ENCODE results near the gene POU6F2.

DNA sequence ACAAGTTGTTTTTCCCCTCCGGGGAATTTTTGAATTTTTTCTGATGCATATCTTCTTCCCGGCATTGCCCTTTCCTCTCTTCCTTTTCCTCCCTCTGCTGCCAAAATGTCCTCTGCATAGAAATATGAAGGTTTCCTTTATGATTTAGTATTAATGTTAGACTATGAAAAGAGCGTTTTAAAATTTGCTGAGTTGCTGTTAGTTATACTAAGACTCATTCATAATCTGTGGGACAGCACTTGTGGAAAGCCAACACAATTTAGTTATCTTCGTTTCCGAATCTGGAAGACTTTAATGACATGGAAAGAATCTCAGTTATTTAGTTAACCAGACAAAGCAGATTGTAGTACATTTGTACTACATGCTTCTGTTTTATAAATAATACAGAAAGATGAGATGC, 25.0 kb downstream of the POU6F2 start:
- TF ChIP-seq, protein P1, sequence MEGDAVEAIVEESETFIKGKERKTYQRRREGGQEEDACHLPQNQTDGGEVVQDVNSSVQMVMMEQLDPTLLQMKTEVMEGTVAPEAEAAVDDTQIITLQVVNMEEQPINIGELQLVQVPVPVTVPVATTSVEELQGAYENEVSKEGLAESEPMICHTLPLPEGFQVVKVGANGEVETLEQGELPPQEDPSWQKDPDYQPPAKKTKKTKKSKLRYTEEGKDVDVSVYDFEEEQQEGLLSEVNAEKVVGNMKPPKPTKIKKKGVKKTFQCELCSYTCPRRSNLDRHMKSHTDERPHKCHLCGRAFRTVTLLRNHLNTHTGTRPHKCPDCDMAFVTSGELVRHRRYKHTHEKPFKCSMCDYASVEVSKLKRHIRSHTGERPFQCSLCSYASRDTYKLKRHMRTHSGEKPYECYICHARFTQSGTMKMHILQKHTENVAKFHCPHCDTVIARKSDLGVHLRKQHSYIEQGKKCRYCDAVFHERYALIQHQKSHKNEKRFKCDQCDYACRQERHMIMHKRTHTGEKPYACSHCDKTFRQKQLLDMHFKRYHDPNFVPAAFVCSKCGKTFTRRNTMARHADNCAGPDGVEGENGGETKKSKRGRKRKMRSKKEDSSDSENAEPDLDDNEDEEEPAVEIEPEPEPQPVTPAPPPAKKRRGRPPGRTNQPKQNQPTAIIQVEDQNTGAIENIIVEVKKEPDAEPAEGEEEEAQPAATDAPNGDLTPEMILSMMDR (IDR thresholded peaks at IDR 0.05), result no peak
- TF ChIP-seq POLR2A (IDR thresholded peaks at IDR 0.05), result no peak
